LNCAP (cell line): ENCODE data around the gene ARID4B.

Experiments used
- CTCF ChIP-seq: fragments of 450-650 bp; IDR thresholded peaks from 2 replicates; pipeline ENCODE4 v1.5.1; 2017; ENCODE audit warnings: mild to moderate bottlenecking

Gene ARID4B

DNA sequence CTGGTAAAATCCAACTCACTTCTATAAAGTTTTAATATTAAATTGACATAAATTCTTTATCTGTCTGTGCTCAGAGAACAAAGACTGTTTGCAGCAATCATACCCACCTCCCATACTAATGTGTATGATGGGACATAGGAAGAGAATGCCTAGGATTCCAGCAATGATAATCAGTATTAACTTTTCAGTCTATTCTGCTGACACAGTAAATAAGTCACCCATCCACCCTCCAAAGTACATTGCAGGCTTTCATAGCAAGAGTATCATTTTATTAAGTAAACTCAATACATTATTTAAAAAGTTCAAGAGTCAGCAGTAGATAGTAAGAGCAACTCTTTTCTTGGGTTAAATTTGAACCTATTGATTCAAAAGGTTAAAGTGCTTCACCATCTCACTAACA, 175.7 kb downstream of the ARID4B start:
- no peak for TF ChIP-seq CTCF

- no peak for TF ChIP-seq CTCF
Measured at GRCh38 chr1:235151033-235151432, 176.9 kb downstream of the ARID4B start.

DNA sequence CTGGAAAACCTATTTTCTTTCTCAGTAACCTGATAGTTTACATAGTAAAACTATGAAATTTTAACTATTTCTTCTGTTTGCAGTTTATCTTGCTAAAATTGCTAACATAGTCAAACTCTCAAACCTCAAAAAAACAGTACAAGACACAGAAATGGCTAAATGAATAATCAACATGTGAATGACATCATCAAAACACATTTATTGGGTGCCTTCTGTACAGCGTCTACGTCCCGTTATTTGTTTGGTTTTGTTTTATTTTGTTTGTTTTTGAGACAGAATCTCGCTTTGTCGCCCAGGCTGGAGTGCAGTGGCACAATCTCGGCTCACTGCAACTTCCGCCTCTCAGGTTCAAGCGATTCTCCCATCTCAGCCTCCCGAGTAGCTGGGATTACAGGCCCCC, 178.2 kb downstream of the ARID4B start:
- TF ChIP-seq CTCF = no peak

GRCh38 chr1:235147269-235147668, 180.7 kb downstream of the ARID4B start:
- no peak for TF ChIP-seq CTCF

GRCh38 chr1:235145639-235146038, 182.3 kb downstream of the ARID4B start:
- TF ChIP-seq CTCF = no peak

DNA sequence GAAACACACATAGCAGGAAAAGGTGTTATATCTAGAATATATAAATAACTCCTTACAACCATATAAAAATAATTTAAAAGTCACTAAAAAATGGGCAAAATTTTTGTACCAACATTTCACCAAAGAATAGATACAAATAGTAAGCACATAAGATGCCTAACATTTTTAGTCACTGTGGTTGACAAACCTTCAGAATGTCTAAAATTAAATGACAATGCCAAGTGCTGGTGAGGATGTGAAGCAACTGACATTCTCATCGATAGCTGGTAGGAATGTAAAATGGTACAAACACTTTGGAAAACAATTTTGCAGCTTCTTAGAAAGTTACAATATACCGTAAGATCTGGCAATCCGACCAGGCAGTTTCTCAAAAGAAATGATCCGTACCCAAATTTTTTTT, 185.0 kb downstream of the ARID4B start:
- TF ChIP-seq CTCF = no peak

DNA sequence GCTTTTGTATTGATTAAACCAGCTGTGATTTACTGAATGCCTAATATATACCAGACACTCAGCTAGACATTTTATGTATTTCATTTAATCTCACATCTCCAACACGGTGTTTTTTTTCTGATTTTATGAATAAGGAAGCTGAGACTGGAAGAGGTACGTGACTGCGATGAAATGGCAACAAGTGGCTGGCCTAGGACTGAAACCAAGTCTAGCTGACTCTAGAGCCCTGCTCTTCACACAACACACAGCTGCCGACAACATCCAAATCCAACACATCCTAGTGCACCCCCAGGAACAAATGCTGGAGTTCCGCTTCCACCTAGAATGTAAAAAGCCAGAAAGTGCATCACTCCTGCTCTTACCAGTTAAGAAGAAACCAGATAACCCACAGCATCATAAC, 188.7 kb downstream of the ARID4B start:
- TF ChIP-seq CTCF = no peak

GRCh38 chr1:235138821-235139220, 189.2 kb downstream of the ARID4B start:
- no peak for TF ChIP-seq CTCF
